ENCODE data around the gene DOCK7. TPM values are rescaled to one million over a fixed set of nuclear protein-coding genes. Genes with fewer than 3 reads are reported as not detected.

DOCK7 gene
- polyA plus RNA-seq, 12 donors: 11.8 to 47.5 (median 35.7) TPM; not detected in 1

GRCh38 chr1:62452951-62453350 lies 235.2 kb downstream of the DOCK7 start:
- DNase-seq: no peak

GRCh38 chr1:62450301-62450700 lies 237.9 kb downstream of the DOCK7 start:
- DNase-seq: no peak

- DNase-seq: no peak
Observed at GRCh38 chr1:62448221-62448933, 239.8 kb downstream of the DOCK7 start.

- DNase-seq: no peak
Observed at GRCh38 chr1:62444701-62445100, 243.5 kb downstream of the DOCK7 start.

GRCh38 chr1:62439652-62440371 lies 248.4 kb downstream of the DOCK7 start:
- no peak for DNase-seq

- DNase-seq: no peak
Observed at GRCh38 chr1:62438163-62438562, 250.0 kb downstream of the DOCK7 start.

GRCh38 chr1:62437273-62437940 lies 250.8 kb downstream of the DOCK7 start:
- no peak for DNase-seq

- peak; percentile 99 for DNase-seq
Observed at GRCh38 chr1:62436466-62437272, 251.5 kb downstream of the DOCK7 start, which contains the start of gene USP1. USP1 (plus strand) TSS chr1:62437049; CDS start chr1:62439868, 2,819 bp downstream.

- DNase-seq: no peak
Observed at GRCh38 chr1:62436039-62436465, 252.1 kb downstream of the DOCK7 start.

GRCh38 chr1:62435231-62436038 lies 252.8 kb downstream of the DOCK7 start:
- no peak for DNase-seq

GRCh38 chr1:62434618-62435001 lies 253.6 kb downstream of the DOCK7 start:
- DNase-seq: no peak

- DNase-seq: no peak
Observed at GRCh38 chr1:62433861-62434617, 254.1 kb downstream of the DOCK7 start.

- no peak for DNase-seq
Observed at GRCh38 chr1:62429581-62429980, 258.6 kb downstream of the DOCK7 start.

GRCh38 chr1:62428351-62428750 lies 259.8 kb downstream of the DOCK7 start:
- DNase-seq: no peak

GRCh38 chr1:62426794-62427193 lies 261.4 kb downstream of the DOCK7 start:
- DNase-seq: no peak

- DNase-seq: no peak
Observed at GRCh38 chr1:62426237-62426636, 261.9 kb downstream of the DOCK7 start.

GRCh38 chr1:62425041-62425440 lies 263.1 kb downstream of the DOCK7 start:
- DNase-seq: no peak

- DNase-seq: no peak
Observed at GRCh38 chr1:62424411-62424810, 263.8 kb downstream of the DOCK7 start.

- no peak for DNase-seq
Observed at GRCh38 chr1:62423580-62424242, 264.5 kb downstream of the DOCK7 start.

- DNase-seq: no peak
Observed at GRCh38 chr1:62420214-62420613, 268.0 kb downstream of the DOCK7 start.
